ENCODE data around the gene OR2A14. TPM values are rescaled to one million over a fixed set of nuclear protein-coding genes. Genes with fewer than 3 reads are reported as not detected.

OR2A14 gene, protein sequence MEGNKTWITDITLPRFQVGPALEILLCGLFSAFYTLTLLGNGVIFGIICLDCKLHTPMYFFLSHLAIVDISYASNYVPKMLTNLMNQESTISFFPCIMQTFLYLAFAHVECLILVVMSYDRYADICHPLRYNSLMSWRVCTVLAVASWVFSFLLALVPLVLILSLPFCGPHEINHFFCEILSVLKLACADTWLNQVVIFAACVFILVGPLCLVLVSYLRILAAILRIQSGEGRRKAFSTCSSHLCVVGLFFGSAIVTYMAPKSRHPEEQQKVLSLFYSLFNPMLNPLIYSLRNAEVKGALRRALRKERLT
- total RNA-seq: not detected

DNA sequence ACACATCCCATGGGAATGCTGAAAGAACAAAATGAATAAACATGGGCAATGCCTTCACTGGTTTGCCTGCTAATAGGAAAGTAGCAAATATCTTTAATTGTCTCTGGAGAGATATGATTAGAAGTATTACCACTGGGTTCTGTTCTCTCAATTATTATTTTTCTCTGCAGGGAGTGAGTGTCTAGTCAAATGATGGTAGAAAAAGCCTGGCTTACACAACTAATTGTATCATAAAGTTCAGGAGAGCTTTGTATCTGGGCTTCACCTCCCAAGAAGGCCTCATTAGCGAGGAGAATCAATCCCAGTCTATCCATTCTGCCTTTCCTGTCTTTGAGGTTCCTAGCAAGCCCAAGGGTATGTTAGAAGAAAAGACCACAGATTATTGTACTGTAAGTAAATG, at the start of gene OR2A14:
TSS of gene OR2A14 (plus strand) at position 301 of the 400 bp plus-strand sequence. CDS start 5,937 bp downstream, outside the sequence.
- Histone ChIP-seq H3K4me1 (no peaks in the 10 kb centered on the region), H3K27me3 (no peaks in the 10 kb centered on the region), H3K4me3 (no peak within 1 kb of the TSS), H3K36me3 (no peaks in the 10 kb centered on the region), H3K9me3 (no peaks in the 10 kb centered on the region), H3K27ac (no peak within 1 kb of the TSS)
- DNase-seq (no peak), ATAC-seq (no peak)
- intact Hi-C loops (cut with DNase I; ENCODE audit: low total_unique reads): no loop called here
- in situ Hi-C loops (cut with MboI; ENCODE audit: low sequenced_read_pairs in 4 of 4): no loop called here
- no peak for TF ChIP-seq POLR2A (IDR thresholded peaks at IDR 0.05)
- TF ChIP-seq, protein P1, sequence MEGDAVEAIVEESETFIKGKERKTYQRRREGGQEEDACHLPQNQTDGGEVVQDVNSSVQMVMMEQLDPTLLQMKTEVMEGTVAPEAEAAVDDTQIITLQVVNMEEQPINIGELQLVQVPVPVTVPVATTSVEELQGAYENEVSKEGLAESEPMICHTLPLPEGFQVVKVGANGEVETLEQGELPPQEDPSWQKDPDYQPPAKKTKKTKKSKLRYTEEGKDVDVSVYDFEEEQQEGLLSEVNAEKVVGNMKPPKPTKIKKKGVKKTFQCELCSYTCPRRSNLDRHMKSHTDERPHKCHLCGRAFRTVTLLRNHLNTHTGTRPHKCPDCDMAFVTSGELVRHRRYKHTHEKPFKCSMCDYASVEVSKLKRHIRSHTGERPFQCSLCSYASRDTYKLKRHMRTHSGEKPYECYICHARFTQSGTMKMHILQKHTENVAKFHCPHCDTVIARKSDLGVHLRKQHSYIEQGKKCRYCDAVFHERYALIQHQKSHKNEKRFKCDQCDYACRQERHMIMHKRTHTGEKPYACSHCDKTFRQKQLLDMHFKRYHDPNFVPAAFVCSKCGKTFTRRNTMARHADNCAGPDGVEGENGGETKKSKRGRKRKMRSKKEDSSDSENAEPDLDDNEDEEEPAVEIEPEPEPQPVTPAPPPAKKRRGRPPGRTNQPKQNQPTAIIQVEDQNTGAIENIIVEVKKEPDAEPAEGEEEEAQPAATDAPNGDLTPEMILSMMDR (IDR thresholded peaks at IDR 0.05 in 4 of 5, conservative IDR thresholded peaks at IDR 0.05 in 1 of 5): no peak

DNA sequence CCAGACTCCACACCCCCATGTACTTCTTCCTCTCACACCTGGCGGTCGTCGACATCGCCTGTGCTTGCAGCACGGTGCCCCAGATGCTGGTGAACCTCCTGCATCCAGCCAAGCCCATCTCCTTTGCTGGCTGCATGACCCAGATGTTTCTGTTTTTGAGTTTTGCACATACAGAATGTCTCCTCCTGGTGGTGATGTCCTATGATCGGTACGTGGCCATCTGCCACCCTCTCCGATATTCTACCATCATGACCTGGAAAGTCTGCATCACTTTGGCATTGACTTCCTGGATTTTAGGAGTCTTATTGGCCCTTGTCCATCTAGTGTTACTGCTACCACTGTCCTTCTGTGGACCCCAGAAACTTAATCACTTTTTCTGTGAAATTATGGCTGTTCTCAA, 48.6 kb upstream of the OR2A14 start:
- TF ChIP-seq, protein P1 (IDR thresholded peaks at IDR 0.05 in 4 of 5, conservative IDR thresholded peaks at IDR 0.05 in 1 of 5): no peak
- TF ChIP-seq POLR2A (IDR thresholded peaks at IDR 0.05): no peak
- H3K36me3 ChIP-seq: no peaks in the 10 kb centered on the region
- no peaks in the 10 kb centered on the region for H3K27me3 ChIP-seq
- DNase-seq (no peak), ATAC-seq (no peak)
- H3K4me3 ChIP-seq: no peak overlapping the region
- no peaks in the 10 kb centered on the region for H3K4me1 ChIP-seq
- no peak overlapping the region for H3K27ac ChIP-seq
- intact Hi-C loops (cut with DNase I; ENCODE audit: low total_unique reads): no loop called here
- in situ Hi-C loops (cut with MboI; ENCODE audit: low sequenced_read_pairs in 4 of 4): no loop called here
- H3K9me3 ChIP-seq: no peaks in the 10 kb centered on the region

DNA sequence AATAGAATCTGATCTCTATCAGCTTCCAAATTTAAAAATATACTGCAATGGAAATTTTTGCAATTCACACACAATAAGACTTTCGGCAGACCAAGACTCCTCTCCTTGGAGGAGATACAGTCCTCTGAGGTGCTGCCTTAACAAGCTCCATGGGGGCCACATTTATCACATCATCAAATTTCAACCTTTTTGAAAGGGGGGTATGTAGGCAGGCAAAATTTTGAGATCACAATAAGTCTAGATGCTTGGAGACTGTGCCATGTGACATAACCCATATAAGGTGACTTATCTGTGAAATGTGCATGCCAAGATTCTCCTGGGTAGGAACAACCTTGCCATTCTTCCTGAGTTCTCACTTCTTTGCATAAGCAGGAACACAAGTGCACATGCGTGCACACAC, 37.0 kb upstream of the OR2A14 start, which contains the start of gene OR2A12:
TSS of gene OR2A12 (plus strand) at position 301 of the 400 bp plus-strand sequence. CDS start 8,830 bp downstream, outside the sequence.
- DNase-seq (no peak), ATAC-seq (no peak)
- no peaks in the 10 kb centered on the region for H3K4me1 ChIP-seq
- no peak within 1 kb of the TSS for H3K4me3 ChIP-seq
- no peaks in the 10 kb centered on the region for H3K36me3 ChIP-seq
- in situ Hi-C loops (cut with MboI; ENCODE audit: low sequenced_read_pairs in 4 of 4) (no loop called here), intact Hi-C loops (cut with DNase I; ENCODE audit: low total_unique reads) (no loop called here)
- H3K27me3 ChIP-seq: no peaks in the 10 kb centered on the region
- no peak within 1 kb of the TSS for H3K27ac ChIP-seq
- no peak for TF ChIP-seq POLR2A (IDR thresholded peaks at IDR 0.05)
- H3K9me3 ChIP-seq: no peaks in the 10 kb centered on the region

DNA sequence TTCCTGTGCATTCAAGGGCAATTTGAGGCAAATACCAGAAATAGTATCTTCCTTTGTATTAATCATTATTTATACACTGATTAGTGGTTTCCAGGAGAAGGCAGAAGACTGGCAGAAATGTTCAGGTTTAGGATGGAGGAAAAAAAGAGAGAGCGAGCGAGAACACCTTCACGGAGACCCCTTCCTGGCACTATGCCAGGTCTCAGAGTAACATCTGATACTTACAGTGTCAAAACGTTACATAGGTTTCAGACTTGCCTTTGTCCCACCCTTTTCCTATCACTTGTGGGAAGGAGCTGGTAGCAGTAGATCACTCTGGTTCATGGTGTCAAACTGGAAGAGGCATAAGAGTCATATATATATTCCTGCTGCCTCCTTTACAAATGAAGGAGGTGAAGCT, 36.2 kb upstream of the OR2A14 start:
- Histone ChIP-seq H3K9me3 (no peaks in the 10 kb centered on the region), H3K36me3 (no peaks in the 10 kb centered on the region), H3K4me1 (no peaks in the 10 kb centered on the region), H3K27me3 (no peaks in the 10 kb centered on the region), H3K27ac (no peak overlapping the region), H3K4me3 (no peak overlapping the region)
- in situ Hi-C loops (cut with MboI; ENCODE audit: low sequenced_read_pairs in 4 of 4) (no loop called here), intact Hi-C loops (cut with DNase I; ENCODE audit: low total_unique reads) (no loop called here)
- no peak for DNase-seq
- ATAC-seq: no peak
- TF ChIP-seq POLR2A (IDR thresholded peaks at IDR 0.05): no peak
- TF ChIP-seq, protein P1 (IDR thresholded peaks at IDR 0.05 in 4 of 5, conservative IDR thresholded peaks at IDR 0.05 in 1 of 5): no peak

DNA sequence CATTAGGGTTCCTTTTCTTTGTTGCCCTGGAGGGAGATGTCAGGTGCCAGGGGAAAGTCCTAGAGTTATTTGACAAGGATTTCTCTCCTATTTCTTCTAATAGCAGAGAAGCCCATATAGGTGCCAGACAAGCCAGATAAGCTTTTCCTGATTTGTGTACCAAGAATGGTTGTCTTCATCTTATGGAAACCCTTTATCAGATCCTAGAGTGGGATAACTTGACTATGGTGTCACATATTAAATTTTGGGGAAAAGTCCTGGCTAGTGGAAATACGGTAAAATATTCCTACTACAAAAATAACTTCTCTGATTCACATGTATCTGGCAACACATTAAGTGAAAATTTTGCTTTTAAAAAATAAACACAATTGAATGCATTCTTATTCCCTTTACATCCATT, 35.7 kb upstream of the OR2A14 start:
- intact Hi-C loops (cut with DNase I; ENCODE audit: low total_unique reads): no loop called here
- no peaks in the 10 kb centered on the region for H3K9me3 ChIP-seq
- no peaks in the 10 kb centered on the region for H3K36me3 ChIP-seq
- TF ChIP-seq, protein P1 (IDR thresholded peaks at IDR 0.05 in 4 of 5, conservative IDR thresholded peaks at IDR 0.05 in 1 of 5): no peak
- no peak for TF ChIP-seq POLR2A (IDR thresholded peaks at IDR 0.05)
- no peak overlapping the region for H3K4me3 ChIP-seq
- no peak for ATAC-seq
- no peak overlapping the region for H3K27ac ChIP-seq
- H3K27me3 ChIP-seq: no peaks in the 10 kb centered on the region
- in situ Hi-C loops (cut with MboI; ENCODE audit: low sequenced_read_pairs in 4 of 4): no loop called here
- no peaks in the 10 kb centered on the region for H3K4me1 ChIP-seq
- no peak for DNase-seq
